SK-MEL-5 (cell line): ENCODE measurements around the gene MYRF. TPM values are rescaled to one million over a fixed set of nuclear protein-coding genes. Genes with fewer than 3 reads are reported as not detected.

ENCODE experiments used
- DNase-seq: peaks from one replicate; pipeline ENCODE4 v3.0.0-alpha.2; 2016; ENCODE audit warnings: low read depth, low spot score
- in situ Hi-C: cut with HindIII; loops from 2 replicates; pipeline ENCODE4 v1.10.0; 2016; ENCODE audit warnings: low sequenced_read_pairs, high pct_unique_total_duplicates, low pct_unique_long_range_greater_than_20kb
- total RNA-seq: library from RNA; depleted of rRNA; stranded (reverse); fragments of >200 nt; shearing (Covaris generic); gene quantifications from 2 replicates; pipeline ENCODE4 v1.2.3, GENCODE V29; 2014

Gene MYRF
- total RNA-seq, 1 experiment from 2014 or later = 1.7 TPM

DNA sequence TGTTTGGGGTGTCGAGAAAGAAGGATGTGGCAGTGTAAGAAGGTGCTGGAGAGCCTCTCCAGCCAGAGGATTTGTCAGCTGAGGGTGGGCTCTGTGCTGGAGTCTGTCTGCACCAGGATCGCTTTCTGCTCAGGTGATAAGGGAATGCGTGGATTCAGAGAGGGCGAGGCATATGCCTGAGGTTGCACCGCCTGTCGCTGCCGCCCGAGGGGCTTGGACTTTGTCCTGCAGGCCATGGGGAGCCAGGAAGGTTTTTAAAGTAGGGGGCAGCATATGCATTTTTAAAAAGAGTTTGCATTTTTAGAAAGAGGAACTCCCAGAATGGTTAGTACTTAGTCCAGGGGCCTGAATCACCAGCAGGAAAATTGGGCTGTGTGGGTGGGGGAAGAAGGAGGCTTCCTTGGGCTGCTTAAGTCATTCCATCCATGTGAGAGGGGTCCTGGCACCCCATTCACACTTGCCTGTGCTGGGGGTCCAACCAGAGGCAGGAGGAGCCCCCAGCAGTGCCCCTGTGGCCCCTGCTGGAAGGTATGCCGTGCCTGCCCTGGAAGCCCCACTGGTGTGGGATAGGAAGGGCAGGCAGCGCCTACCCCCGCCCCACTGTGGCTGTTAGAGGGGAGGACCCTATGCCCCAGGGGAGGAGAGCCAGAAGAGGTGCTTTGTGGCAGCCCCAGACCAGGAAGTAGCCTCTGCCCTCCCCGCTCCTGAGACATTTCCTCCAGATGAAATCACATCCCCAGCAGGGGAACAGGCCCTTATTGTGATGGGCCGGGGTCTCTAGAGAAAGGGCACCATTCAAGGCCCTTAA is 35.8 kb upstream of the MYRF start:
- in situ Hi-C loops = no loop called here
- DNase-seq = no peak

DNA sequence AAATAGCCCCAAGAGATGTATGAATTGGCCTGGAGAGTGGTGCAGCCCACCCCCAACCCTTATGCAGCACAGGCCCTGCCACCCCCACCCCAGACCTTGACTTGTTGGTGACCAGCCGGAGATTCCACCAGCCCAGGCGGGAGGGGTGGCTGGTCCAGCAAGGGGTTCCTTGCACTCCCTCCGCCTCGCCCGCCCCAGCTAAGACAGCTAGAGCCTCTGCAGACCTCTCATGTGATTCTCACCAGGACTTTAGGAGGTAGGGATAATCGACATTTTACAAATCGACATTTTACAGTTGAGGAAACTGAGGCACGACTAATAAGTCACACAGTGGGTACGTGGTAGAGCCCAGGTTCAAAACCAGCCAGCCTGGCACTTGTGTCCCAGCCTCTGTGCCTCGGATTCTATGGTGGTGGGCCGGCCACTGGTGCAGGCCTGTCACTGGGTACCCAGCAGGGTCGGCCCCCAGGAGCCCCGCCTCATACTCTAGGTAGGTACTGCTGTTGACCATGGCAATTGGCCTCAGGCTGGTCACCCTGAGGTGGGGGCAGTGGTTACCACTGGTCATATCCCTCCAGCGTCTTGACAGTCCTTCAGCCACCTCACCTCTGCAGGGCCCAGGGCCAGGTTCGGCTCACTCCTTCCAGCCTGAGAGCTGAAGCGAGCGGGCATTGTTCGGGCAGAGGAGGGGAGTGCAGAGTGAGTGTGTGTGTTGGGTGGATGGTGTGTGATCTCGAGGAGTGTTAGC is 35.0 kb upstream of the MYRF start:
- in situ Hi-C loops = no loop called here
- no peak for DNase-seq

DNA sequence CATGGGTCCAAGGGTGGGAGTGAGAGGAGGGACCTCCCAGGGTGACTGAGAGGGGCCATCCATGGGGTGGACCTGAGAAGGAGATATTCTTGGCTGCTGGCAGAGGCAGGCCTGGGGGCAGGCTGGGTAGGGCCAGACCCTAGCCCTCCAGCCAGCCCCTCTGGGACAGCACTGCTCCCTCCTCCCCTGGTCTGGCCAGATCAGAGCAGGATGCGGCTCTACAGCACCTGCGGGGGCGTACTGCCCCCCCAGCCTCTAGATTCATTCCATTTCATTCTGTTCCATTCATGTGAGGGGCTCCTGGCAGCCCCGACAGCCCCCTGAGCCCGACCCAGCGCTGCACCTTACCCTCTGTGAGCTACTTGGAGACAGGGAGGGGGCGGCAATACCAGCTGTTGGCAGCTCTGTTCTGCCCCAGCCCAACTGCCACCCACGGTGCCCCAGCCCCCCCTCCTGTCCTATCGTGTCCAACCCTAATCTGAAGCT is 34.3 kb upstream of the MYRF start:
- in situ Hi-C loops = no loop called here

DNA sequence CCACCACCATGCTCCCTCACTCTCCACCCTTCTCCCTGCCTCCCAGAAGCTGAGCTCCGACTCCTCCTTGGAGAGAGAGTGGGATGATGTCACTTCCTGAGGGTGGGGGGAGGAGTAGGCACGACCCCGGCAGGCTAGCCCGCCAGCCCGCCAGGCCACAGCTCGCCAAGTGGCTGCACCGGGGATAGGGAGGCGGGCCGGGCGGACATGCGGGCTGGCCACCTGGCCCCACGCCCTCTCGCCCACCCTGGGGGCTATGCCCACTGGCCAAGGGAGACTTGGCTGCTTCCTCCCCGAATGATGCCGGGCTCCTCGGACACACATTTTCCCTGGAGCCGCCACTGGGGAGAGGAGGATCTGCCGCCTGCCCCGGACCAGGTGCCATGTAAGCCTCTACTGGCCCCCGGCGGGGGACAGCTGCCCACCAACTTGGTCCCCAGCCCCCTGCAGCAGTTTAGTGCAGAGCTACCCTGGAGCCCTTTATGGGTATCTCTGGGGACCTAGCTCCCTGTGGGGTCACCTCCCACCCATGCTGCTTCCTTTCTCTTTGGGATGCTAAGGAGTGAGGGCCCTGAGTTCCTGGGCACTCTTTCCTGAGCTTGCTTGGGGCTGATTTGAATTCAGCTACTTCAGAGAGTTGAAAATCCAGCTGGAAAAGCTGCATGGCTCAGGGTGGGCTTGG is 33.7 kb upstream of the MYRF start:
- in situ Hi-C loops = no loop called here
- no peak for DNase-seq

More for the DNA sequence above, 34.3 kb upstream of the MYRF start:
- DNase-seq = no peak

DNA sequence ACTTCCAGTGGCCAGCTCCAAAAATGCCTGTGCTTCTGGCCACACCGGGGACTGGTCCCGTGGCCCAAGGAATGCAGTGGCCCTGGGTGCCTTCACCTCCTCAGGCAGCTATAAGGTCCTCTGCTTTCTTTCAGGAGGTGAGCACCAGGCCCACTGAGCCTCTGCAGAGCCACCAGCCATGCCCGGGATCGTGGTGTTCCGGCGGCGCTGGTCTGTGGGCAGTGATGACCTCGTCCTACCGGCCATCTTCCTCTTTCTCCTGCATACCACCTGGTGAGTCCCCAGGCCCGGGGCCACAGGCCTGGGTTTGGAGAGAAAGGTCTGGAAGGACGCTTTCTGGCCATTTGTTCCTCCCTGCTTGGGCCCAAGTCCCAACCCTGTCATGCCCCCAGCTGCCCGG is 32.5 kb upstream of the MYRF start:
- in situ Hi-C loops = no loop called here
- no peak for DNase-seq

DNA sequence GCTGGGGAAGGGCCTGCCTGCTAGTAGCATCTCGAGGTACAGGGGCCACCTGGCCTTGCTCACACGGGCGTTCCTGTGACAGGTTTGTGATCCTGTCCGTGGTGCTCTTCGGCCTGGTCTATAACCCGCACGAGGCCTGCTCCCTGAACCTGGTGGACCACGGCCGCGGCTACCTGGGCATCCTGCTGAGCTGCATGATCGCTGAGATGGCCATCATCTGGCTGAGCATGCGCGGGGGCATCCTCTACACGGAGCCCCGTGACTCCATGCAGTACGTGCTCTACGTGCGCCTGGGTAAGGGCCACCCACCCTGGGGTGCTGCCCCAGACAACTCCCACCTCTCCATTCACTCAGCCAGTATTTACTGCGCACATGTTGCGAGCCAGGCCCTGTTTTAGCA is 31.8 kb upstream of the MYRF start:
- DNase-seq = no peak
- in situ Hi-C loops = no loop called here

DNA sequence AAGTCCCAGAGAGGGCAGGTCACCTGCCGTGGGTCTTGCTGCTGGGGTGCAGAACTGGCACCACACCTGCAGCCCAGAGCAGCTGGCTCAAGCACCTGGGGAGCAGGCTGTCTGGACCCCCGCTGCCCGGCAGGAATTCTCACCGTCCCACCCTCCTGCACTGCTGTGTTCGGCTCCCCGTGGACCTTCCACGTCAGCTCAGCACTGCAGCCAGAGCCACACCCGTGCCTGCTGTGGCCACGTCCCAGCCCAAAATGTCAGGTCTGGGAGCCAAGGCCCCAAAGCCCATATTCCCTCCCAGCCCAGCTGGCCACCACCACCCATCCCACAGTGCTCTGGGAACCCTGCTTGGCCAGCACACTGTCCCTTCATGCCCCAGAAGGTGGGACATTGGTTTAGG is 28.0 kb upstream of the MYRF start:
- in situ Hi-C loops = no loop called here
- no peak for DNase-seq

DNA sequence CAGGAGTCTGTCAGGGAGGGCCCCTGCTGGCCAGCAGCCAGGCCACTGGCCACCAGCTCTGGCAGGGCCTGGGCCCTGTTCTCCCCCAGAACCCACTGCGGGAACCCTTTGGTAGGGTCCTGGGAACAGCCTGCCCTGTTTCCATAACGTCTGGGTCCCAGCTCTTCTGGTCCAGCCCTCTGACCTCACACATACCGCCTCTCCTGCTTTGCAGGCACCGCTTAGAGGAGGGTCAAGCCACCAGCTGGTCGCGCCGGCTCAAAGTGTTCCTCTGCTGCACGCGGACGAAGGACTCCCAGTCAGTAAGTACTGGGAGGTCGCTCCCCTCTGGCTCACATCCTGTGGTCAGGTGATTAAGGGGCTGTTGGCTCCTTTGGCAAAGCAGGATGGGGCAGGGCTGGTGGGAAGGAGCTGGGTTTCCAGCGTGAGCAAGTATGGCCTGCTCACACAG is 26.6 kb upstream of the MYRF start:
- no peak for DNase-seq
- in situ Hi-C loops = no loop called here

DNA sequence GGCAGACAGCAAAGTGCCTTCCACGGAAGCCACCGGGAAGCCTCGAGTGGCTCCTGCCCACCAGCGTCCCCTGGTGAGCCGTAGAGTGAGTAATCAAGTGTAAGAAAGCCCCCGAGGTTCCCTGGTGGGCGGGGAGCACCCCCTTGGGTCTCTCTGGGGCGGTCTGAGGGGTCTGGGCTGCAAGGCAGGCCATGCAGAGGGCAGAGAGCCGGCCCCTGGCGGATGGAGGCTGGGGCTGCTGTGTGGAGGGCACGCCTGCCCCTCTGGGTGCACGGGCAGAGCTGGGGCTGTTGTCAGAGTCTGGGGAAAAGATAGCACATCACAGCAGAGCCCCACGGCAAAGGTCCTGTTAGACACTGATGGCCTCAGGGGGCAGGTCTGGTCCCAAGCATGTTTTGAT is 25.7 kb upstream of the MYRF start:
- DNase-seq = no peak
- in situ Hi-C loops = no loop called here

DNA sequence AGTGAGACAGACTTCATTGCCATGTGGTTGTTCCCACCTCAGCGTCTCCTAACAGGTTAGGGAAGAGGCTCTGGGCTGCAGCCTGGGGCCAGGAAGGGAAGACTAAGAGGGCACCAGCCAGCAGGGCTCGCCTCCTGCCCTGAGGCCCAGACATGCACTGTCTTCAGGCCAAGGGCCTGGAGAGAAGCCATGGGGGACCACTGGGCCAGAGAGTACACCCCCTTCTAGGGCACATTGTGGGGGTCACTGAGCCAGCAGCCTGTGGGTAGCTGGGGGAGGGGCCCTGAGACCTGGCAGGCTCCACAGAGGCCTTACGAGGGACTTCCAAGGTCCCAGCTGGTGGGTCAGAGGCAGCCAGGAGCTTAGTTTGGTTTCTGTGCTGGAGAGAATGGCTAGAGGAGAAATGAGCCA is 25.0 kb upstream of the MYRF start:
- in situ Hi-C loops = no loop called here

DNA sequence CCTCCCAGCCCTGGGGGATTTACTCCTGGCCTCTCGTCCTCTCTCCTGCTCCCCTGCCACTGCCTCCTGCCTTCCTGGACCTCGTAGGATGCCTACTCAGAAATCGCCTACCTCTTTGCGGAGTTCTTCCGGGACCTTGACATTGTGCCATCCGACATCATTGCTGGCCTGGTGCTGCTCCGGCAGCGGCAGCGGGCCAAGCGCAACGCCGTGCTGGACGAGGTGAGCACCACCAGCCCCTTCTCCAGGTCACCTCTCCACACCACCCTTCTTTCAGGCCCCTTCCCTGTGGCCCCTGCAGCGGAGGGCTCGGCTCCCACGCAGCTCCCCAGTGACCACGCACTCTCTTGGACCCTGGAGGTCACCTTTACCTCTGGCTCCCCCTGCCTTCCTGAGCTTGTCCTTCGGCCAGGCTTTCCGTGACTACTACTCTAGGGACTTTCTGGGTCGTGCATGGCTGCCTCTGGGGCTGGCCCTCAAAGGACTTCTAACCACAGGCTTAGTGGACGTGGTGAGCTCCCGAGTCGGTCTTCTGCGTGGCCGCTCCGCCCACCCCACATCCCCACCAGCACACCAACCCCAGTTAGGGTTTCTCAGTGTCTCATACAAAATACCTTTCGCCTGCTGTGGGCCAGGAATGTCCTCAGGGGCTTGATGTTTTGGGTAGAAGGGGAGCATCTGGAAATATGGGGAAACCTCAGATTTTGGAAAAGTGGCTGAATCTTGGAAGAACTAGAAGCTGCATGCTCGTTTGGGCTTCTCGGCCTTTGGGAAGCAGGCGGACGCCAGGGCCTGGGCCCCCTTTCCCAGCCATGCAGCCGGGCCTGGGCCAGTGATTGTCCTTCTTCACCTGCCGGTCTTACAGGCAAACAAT is 24.1 kb upstream of the MYRF start:
- in situ Hi-C loops = no loop called here
- no peak for DNase-seq

More for the DNA sequence above, 25.0 kb upstream of the MYRF start:
- DNase-seq = no peak

DNA sequence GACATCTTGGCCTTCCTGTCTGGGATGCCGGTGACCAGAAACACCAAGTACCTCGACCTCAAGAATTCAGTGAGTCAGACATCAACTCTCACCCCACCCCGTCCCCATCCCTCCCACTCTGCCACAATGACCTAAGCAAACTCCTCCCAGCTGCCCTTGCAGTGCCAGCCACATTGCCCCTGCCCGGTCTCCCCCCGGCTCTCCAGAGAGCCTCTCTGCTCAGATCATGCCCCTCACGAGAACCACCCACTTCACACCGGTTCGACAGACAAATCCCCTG is 23.6 kb upstream of the MYRF start:
- in situ Hi-C loops = no loop called here
- no peak for DNase-seq

DNA sequence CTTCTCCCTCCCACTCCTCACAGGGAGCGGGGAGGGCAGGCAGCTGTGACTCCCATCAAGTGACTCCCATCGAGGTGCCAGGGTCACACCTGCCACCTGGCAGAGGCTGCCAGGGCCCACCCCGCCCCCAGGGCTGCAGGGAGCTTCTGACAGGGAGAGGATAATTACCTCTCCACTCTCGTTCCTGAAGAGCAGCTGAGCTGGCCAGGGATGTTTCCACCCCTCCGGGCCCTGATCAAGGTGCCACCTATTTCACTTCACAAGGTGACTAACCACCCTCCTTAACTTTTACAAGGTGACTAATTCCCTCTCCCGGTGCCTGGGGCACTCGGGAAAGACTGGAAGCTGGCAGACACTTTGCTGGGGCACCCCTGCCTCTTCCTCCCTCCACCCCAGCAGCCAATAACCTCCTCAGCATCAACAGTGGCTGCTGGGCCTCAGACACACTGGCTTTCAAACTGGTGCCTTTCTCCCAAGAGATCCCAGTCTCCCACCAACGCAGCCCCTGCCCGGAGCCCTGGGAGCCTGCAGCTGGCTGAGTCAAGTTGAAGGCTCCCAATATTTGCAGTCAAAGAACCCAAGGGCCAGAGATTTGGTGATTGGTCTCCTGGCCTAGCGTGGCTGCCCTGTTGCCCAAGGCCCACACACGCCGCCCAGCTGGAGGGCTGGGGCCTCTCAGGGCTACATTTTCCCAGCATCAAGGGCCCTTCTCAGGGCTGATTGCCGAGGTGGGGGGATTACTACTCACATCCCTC is 22.0 kb upstream of the MYRF start:
- in situ Hi-C loops = no loop called here
- DNase-seq = no peak

DNA sequence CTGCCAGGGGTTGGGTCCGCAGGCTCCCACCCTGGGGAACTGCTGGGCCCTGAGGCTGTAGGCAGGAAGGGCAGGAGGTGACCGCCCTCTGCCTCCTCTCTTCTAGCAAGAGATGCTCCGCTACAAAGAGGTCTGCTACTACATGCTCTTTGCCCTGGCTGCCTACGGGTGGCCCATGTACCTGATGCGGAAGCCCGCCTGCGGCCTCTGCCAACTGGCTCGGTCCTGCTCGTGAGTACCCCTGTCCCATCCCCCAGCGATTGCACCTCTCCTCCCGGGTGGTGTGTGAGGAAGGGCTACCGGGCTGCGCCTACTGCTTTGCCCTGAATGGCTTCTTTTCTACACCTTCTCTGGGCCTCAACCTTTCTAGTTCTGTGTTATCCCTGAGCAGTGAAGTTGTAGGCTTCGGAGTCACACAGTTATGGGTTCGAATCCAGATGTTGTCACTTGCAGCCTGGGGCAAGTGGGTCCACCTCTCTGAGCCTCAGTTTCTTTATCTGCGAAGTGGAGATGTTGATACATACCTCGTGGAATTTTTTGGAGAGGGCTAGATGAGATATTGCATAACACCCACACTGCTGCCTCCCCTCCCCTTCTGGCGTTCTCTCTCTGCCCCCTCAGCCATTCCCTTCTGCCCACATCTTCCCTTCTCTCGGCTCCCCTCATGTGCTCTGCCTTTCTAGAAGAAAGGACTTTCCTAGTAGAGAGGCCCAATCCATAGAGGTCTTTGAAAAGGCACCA is 21.1 kb upstream of the MYRF start:
- in situ Hi-C loops = no loop called here

DNA sequence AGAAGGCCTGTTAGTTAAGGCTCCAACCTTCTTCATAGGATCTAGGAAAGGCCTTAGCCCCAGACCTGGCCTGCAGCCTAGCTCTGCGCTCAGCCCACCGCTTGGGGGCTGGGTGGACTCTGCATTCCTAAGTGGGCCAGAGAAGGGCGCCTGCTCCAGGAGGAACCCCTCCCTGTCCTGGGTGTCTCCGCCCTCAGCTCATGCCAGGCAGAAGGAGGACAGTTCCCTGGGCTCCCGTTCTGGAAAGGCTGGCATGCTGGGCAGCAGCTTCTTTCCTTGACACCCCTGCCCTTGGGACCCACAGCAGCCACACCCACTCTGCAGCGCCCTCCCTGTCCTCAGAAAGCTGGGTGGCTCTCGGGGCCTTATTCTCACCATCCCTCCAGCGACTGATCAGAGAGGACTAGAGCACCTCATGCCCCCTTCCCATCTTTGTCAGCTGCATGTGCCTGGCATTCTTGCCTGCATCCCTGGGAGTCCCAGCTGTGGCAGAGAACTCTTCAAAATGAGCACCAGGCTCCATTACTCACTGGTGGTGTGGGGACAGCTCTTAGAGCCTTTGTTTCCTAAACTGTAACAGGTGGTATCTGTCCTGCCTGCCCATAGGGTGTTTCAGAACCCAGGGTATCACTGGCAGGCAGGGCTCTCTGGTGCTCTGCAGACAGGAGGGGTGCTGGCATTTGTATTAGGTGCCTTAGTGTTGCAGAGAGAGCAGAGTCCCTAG is 20.3 kb upstream of the MYRF start:
- in situ Hi-C loops = no loop called here

More for the DNA sequence above, 21.1 kb upstream of the MYRF start:
- no peak for DNase-seq

DNA sequence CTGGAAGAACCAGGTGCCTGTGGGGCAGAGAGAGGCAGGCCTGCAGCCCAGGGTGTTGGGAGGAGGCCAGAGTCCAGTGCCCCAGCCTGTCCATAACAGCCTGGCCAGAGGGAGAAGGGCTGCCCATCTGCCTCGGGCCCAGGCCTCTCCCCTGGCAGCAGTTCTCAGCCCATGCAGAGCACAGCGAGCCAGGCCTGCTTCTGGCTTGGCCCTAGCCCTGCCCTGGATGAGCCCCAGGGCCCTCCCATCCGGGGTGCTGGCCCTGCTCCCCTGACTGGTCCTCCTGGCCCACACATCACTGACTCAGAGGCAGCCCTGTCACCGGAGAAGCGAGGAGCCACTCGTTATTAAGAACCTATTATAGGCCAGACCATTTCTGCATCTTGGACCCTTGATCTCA is 19.7 kb upstream of the MYRF start:
- in situ Hi-C loops = no loop called here
- no peak for DNase-seq

More for the DNA sequence above, 20.3 kb upstream of the MYRF start:
- no peak for DNase-seq
